ENCODE results near the gene IWS1.

DNA sequence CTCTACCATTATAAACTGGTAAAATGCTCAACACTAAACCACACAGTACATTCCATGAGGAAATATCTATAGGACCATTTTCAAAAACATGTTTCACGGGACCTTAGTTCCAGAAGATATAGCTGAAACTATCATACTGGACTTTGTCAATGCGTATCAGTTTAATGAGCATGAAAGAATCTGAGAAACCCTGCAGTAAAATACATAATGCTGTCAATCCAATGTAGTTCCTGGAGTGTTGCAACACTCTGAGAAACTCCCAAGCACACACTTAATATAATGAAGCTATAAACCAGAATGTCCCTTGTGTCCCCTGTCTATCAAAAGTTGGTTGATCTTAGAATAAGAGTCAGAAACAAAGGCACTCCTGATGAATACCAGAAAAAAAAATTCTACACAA is 16.2 kb downstream of the IWS1 start:
- TF ChIP-seq EZH2 (IDR thresholded peaks at IDR 0.05; ENCODE audit: insufficient read depth, poor library complexity, severe bottlenecking), result no peak
- TF ChIP-seq EZH2phosphoT487 (IDR thresholded peaks at IDR 0.05; ENCODE audit: insufficient read depth, low read depth), result no peak
